RPMI7951 (cell line): Measurements from ENCODE around the gene SRGAP3. TPM values are rescaled to one million over a fixed set of nuclear protein-coding genes. Genes with fewer than 3 reads are reported as not detected.

Source experiments
- DNase-seq: peaks from one replicate; pipeline ENCODE4 v3.0.0-alpha.2; 2012; ENCODE audit warnings: low read depth
- total RNA-seq: library from RNA; depleted of rRNA; stranded (reverse); fragments of >200 nt; shearing (Covaris generic); gene quantifications from 2 replicates; pipeline ENCODE4 v1.2.3, GENCODE V29; 2014

The SRGAP3 gene
- total RNA-seq, 1 experiment from 2014 or later, result 2.3 TPM

GRCh38 chr3:8987226-8987625, 262.2 kb downstream of the SRGAP3 start:
- no peak for DNase-seq

GRCh38 chr3:8986741-8987140, 262.7 kb downstream of the SRGAP3 start:
- DNase-seq, result no peak

- DNase-seq, result no peak
Measured at GRCh38 chr3:8985876-8986275, 263.6 kb downstream of the SRGAP3 start.

- DNase-seq, result no peak
Measured at GRCh38 chr3:8985411-8985831, 264.0 kb downstream of the SRGAP3 start.

GRCh38 chr3:8984526-8984925, 264.9 kb downstream of the SRGAP3 start:
- DNase-seq, result no peak

- DNase-seq, result no peak
Measured at GRCh38 chr3:8984081-8984480, 265.4 kb downstream of the SRGAP3 start.

GRCh38 chr3:8983591-8983990, 265.9 kb downstream of the SRGAP3 start:
- DNase-seq, result no peak

- no peak for DNase-seq
Measured at GRCh38 chr3:8983026-8983425, 266.4 kb downstream of the SRGAP3 start.

- peak; percentile 46 for DNase-seq
Measured at GRCh38 chr3:8982509-8982908, 266.9 kb downstream of the SRGAP3 start.

- DNase-seq, result no peak
Measured at GRCh38 chr3:8981700-8982099, 267.7 kb downstream of the SRGAP3 start.

- DNase-seq, result no peak
Measured at GRCh38 chr3:8981296-8981695, 268.1 kb downstream of the SRGAP3 start.

- no peak for DNase-seq
Measured at GRCh38 chr3:8980756-8981257, 268.6 kb downstream of the SRGAP3 start.

- no peak for DNase-seq
Measured at GRCh38 chr3:8979262-8979661, 270.2 kb downstream of the SRGAP3 start.

GRCh38 chr3:8978551-8978950, 270.9 kb downstream of the SRGAP3 start:
- no peak for DNase-seq

- no peak for DNase-seq
Measured at GRCh38 chr3:8976540-8977182, 272.8 kb downstream of the SRGAP3 start.

GRCh38 chr3:8975081-8976020, 274.1 kb downstream of the SRGAP3 start:
- DNase-seq, result no peak

- DNase-seq, result no peak
Measured at GRCh38 chr3:8974458-8974857, 275.0 kb downstream of the SRGAP3 start.

GRCh38 chr3:8972639-8973038, 276.8 kb downstream of the SRGAP3 start:
- peak; percentile 87 for DNase-seq

- DNase-seq, result peak; percentile 62
Measured at GRCh38 chr3:8970971-8971589, 278.4 kb downstream of the SRGAP3 start.

- no peak for DNase-seq
Measured at GRCh38 chr3:8969241-8969640, 280.2 kb downstream of the SRGAP3 start.

- no peak for DNase-seq
Measured at GRCh38 chr3:8968375-8968882, 281.0 kb downstream of the SRGAP3 start.

- DNase-seq, result no peak
Measured at GRCh38 chr3:8967553-8967952, 281.9 kb downstream of the SRGAP3 start.
